Neural crest cell (in vitro differentiated cells): ENCODE data around the gene CLTC. TPM values are rescaled to one million over a fixed set of nuclear protein-coding genes. Genes with fewer than 3 reads are reported as not detected.

ENCODE experiments used
- DNase-seq: peaks from one replicate; pipeline ENCODE4 v3.0.0; 2021; ENCODE audit warnings: low read depth, mixed read lengths, low spot score
- H3K27ac Mint-ChIP-seq: one replicate; pipeline ENCODE4 v1.8.0; 2021; ENCODE audit warnings: mild to moderate bottlenecking, mixed read lengths; ENCODE audit not compliant: unreplicated experiment
- H3K27me3 Mint-ChIP-seq: 2 replicates; pipeline ENCODE4 v1.8.0; 2021; ENCODE audit warnings: low read depth, mild to moderate bottlenecking, mixed read lengths
- H3K36me3 Mint-ChIP-seq: 2 replicates; pipeline ENCODE4 v1.8.0; 2021; ENCODE audit warnings: low read depth, mild to moderate bottlenecking, mixed read lengths
- H3K4me1 Mint-ChIP-seq: 2 replicates; pipeline ENCODE4 v1.8.0; 2021; ENCODE audit warnings: mixed read lengths
- H3K4me3 Mint-ChIP-seq: one replicate; pipeline ENCODE4 v1.8.0; 2021; ENCODE audit warnings: mild to moderate bottlenecking, mixed read lengths
- H3K9me3 Mint-ChIP-seq: 2 replicates; pipeline ENCODE4 v1.8.0; 2021; ENCODE audit warnings: mixed read lengths
- CTCF ChIP-seq: fragments of 200-600 bp; sonication (generic); conservative IDR thresholded peaks from 2 replicates; pipeline ENCODE4 v1.5.0; 2021; ENCODE audit warnings: antibody characterized with exemption, mild to moderate bottlenecking
- total RNA-seq: library from RNA; stranded (reverse); gene quantifications from 2 replicates; pipeline ENCODE4 v1.2.1, GENCODE V29; 2021

Gene CLTC
- total RNA-seq, 1 donor from 2014 or later = 244 TPM

- Mint-ChIP-seq H3K4me3 (no peak overlapping the region), H3K36me3 (peaks cover 4% of the 10 kb centered on the region), H3K4me1 (peaks cover 27% of the 10 kb centered on the region), H3K27ac (no peak overlapping the region), H3K27me3 (no peaks in the 10 kb centered on the region), H3K9me3 (no peaks in the 10 kb centered on the region)
- DNase-seq = no peak
- no peak for TF ChIP-seq CTCF
These were observed 7.6 kb downstream of the CLTC start for GRCh38 chr17:59627274-59627673.

- no peak for TF ChIP-seq CTCF
- peaks cover 26% of the 10 kb centered on the region for H3K4me1 Mint-ChIP-seq
- H3K27ac Mint-ChIP-seq = no peak overlapping the region
- no peak for DNase-seq
- H3K27me3 Mint-ChIP-seq = no peaks in the 10 kb centered on the region
- H3K9me3 Mint-ChIP-seq = no peaks in the 10 kb centered on the region
- H3K36me3 Mint-ChIP-seq = peaks cover 4% of the 10 kb centered on the region
- no peak overlapping the region for H3K4me3 Mint-ChIP-seq
These were observed 8.1 kb downstream of the CLTC start for GRCh38 chr17:59627770-59628171.

GRCh38 chr17:59629174-59629573 lies 9.5 kb downstream of the CLTC start:
- no peaks in the 10 kb centered on the region for H3K27me3 Mint-ChIP-seq
- no peaks in the 10 kb centered on the region for H3K9me3 Mint-ChIP-seq
- peaks cover 4% of the 10 kb centered on the region for H3K36me3 Mint-ChIP-seq
- H3K27ac Mint-ChIP-seq = no peak overlapping the region
- peaks cover 17% of the 10 kb centered on the region for H3K4me1 Mint-ChIP-seq
- no peak for DNase-seq
- TF ChIP-seq CTCF = no peak
- no peak overlapping the region for H3K4me3 Mint-ChIP-seq

- Mint-ChIP-seq H3K9me3 (no peaks in the 10 kb centered on the region), H3K4me1 (peaks cover 14% of the 10 kb centered on the region), H3K36me3 (peaks cover 4% of the 10 kb centered on the region), H3K4me3 (no peak overlapping the region), H3K27me3 (no peaks in the 10 kb centered on the region), H3K27ac (no peak overlapping the region)
- no peak for DNase-seq
- no peak for TF ChIP-seq CTCF
These were observed 11.6 kb downstream of the CLTC start for GRCh38 chr17:59631276-59631675.

GRCh38 chr17:59632398-59632797 lies 12.7 kb downstream of the CLTC start:
- no peak for TF ChIP-seq CTCF
- no peak for DNase-seq
- Mint-ChIP-seq H3K4me1 (peaks cover 14% of the 10 kb centered on the region), H3K27ac (peak overlapping the region; percentile 22), H3K4me3 (no peak overlapping the region), H3K36me3 (peaks cover 4% of the 10 kb centered on the region), H3K27me3 (no peaks in the 10 kb centered on the region), H3K9me3 (no peaks in the 10 kb centered on the region)
